ES-I3 (cell line): ENCODE data around the gene ANKMY1.
"Not testable (repeated sequence)": the region's sequence is repeated elsewhere in the genome, so short reads cannot be mapped to it uniquely, and the experiment has no call there.

ENCODE experiments used
- H3K36me3 ChIP-seq: 2 replicates; pipeline ENCODE4 v1.6.1; 2013; ENCODE audit warnings: mild to moderate bottlenecking, low read length, control low read depth, moderate library complexity; ENCODE audit not compliant: insufficient read depth
- H3K4me1 ChIP-seq: 2 replicates; pipeline ENCODE4 v1.6.1; 2013; ENCODE audit warnings: mild to moderate bottlenecking, control low read depth, low read length; ENCODE audit not compliant: insufficient read depth
- H3K9ac ChIP-seq: 2 replicates; pipeline ENCODE4 v1.6.1; 2013; ENCODE audit warnings: low read depth, mild to moderate bottlenecking, low read length, moderate library complexity
- H3K9me3 ChIP-seq: 2 replicates; pipeline ENCODE4 v1.6.1; 2013; ENCODE audit warnings: mild to moderate bottlenecking, low read length, moderate library complexity; ENCODE audit not compliant: control insufficient read depth, insufficient read depth

ANKMY1 gene

GRCh38 chr2:240501531-240501991 lies 56.2 kb downstream of the ANKMY1 start:
- Histone ChIP-seq H3K4me1 (no peaks in the 10 kb centered on the region), H3K36me3 (no peaks in the 10 kb centered on the region)

GRCh38 chr2:240500561-240501423 lies 57.0 kb downstream of the ANKMY1 start:
- Histone ChIP-seq H3K4me1 (no peaks in the 10 kb centered on the region), H3K36me3 (no peaks in the 10 kb centered on the region)

More at GRCh38 chr2:240501531-240501991, 56.2 kb downstream of the ANKMY1 start:
- Histone ChIP-seq H3K9ac (no peak overlapping the region), H3K9me3 (no peaks in the 10 kb centered on the region)

DNA sequence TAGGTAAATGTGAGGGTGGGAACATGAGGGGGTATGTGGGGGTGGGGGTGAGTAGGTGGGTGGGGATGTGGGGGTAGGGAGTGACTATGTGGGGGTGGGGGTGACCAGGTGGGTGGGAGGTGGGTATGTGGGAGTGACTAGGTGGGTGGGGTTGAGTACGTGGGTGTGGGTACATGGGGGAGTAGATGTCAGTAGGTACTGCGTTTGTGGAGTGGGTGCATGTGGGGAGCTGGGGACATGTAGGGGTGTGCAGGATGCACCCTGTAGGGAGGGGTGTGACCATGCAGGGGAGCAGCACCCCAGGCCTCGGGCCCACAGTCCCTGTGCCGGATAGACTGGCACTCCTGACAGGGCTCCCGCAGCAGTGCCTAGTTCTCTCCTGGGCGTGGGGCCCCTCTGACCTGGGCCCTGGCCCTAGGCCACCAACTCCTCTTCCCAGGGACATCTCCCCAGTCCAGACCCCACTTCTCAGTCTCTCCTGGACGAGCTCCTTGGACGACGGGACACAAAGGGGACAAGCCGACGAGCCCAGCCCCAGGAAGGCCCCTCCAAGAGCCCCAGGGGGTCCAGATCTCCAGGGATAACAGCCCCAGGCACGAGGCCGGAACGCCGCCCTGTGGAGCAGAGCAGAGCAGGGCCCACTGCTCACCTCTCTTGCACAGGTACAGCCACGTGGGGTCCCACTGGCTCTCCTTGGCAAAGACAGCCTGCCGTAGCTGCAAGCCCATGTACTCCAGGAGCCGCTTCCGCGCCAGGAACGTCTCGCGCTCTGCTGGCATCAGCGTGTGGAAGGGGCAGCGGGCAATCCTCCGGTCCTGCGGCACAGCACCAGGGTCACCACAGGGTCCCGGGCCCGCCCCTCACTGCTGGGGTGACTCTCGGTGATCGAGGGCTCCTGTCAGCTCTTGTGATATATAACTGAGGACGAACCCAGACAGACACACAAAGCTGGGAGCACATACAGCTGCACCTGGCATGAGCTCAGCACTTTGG lies 58.2 kb downstream of the ANKMY1 start:
- Histone ChIP-seq H3K9ac (no peak overlapping the region), H3K36me3 (no peaks in the 10 kb centered on the region; the same call in 1 of the 2 replicates), H3K4me1 (no peaks in the 10 kb centered on the region), H3K9me3 (no peaks in the 10 kb centered on the region)

More at GRCh38 chr2:240500561-240501423, 57.0 kb downstream of the ANKMY1 start:
- no peak overlapping the region for H3K9ac ChIP-seq
- H3K9me3 ChIP-seq, result no peaks in the 10 kb centered on the region

DNA sequence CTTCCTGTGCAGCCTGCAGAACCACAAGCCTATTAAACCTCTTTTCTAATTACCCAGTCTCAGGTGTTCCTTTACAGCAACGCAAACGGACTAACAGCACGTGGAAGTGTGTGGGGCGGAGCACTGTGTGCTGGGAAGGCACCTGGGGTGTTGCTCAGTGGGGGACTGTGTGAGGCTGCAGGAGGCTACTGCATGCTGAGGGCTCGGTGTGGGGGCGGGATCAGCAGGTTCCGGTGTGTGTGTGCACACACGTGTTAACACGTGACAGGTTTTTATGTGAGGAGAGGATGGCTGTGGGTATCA lies 58.9 kb downstream of the ANKMY1 start:
- no peaks in the 10 kb centered on the region; the same call in 1 of the 2 replicates for H3K36me3 ChIP-seq
- H3K9ac ChIP-seq, result no peak overlapping the region

DNA sequence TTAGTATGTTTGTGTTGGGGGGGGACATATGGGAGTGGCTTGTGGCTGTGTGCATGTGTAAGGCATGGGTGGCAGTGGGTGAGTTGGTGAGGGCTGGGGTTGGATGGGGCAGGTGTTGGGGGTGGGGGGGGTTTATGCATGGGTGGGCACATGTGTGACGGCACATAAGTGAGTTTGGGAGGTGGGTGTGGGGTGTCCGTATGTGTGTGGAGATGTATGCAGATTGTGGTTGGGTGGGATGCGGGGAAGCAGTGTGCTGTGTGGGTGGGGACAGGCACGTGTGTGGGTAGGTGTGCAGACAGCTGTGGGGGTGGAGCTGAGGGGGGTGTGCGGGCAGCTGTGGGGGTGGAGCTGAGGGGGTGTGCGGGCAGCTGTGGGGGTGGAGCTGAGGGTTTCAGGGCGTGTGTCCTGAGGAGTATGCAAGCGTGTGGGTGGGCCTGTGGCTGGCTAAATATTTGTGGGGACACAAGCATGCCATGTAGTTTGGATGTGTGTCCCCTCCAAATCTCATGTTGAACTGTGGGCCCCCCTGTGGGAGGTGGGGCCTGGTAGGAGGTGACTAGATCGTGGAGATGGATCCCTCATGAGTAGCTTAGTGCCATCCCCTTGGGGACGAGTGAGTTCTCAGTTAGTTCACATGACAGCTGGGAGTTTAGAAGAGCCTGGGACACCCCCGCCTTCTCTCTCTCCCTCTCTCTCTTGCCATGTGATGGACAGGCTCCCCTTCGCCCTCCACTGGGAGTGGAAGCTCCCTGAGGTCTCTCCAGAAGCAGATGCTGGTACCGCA lies 59.4 kb downstream of the ANKMY1 start:
- no peaks in the 10 kb centered on the region for H3K4me1 ChIP-seq
- H3K9me3 ChIP-seq, result no peaks in the 10 kb centered on the region
- no peaks in the 10 kb centered on the region; the same call in 1 of the 2 replicates for H3K36me3 ChIP-seq
- no peak overlapping the region for H3K9ac ChIP-seq

More for the DNA sequence above, 58.9 kb downstream of the ANKMY1 start:
- H3K4me1 ChIP-seq, result no peaks in the 10 kb centered on the region
- no peaks in the 10 kb centered on the region for H3K9me3 ChIP-seq

GRCh38 chr2:240497082-240497481 lies 60.7 kb downstream of the ANKMY1 start:
- not testable (repeated sequence) for H3K4me1 ChIP-seq, H3K9me3 ChIP-seq, H3K9ac ChIP-seq, H3K36me3 ChIP-seq

GRCh38 chr2:240494942-240495341 lies 62.8 kb downstream of the ANKMY1 start:
- not testable (repeated sequence) for H3K9me3 ChIP-seq, H3K9ac ChIP-seq, H3K4me1 ChIP-seq, H3K36me3 ChIP-seq

- Histone ChIP-seq H3K4me1 (no peaks in the 10 kb centered on the region), H3K9ac (no peak overlapping the region), H3K9me3 (no peaks in the 10 kb centered on the region), H3K36me3 (no peaks in the 10 kb centered on the region; the same call in 1 of the 2 replicates)
These were observed 63.5 kb downstream of the ANKMY1 start for GRCh38 chr2:240494194-240494793.

- H3K36me3 ChIP-seq, result no peaks in the 10 kb centered on the region; the same call in 1 of the 2 replicates
- H3K4me1 ChIP-seq, result no peaks in the 10 kb centered on the region
- H3K9ac ChIP-seq, result no peak overlapping the region
- no peaks in the 10 kb centered on the region for H3K9me3 ChIP-seq
These were observed 66.3 kb downstream of the ANKMY1 start for GRCh38 chr2:240491483-240491882.

DNA sequence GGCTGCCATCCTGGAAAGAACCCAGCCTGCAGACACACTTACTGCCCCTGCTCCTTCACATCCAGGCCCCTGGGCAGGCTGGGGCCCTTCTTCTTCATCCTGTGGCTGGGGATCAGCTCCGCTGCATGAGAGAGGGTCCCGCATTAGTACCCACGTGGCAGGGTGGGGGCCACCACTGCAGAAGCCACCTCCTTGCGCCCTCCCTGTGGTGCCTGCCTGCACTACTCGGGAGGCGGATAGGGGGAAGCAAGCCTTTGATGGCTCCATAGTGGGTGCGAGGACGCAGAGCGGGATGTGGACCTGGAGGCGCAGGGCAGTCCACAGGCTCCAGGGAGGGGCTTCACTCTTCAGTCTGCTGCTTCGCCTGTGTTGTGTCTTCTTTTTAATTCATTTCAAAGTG lies 75.6 kb downstream of the ANKMY1 start:
- no peaks in the 10 kb centered on the region for H3K9me3 ChIP-seq
- H3K4me1 ChIP-seq, result no peaks in the 10 kb centered on the region
- H3K9ac ChIP-seq, result no peak overlapping the region
- H3K36me3 ChIP-seq, result no peaks in the 10 kb centered on the region

- H3K9me3 ChIP-seq, result no peaks in the 10 kb centered on the region
- H3K4me1 ChIP-seq, result no peaks in the 10 kb centered on the region
- H3K9ac ChIP-seq, result no peak overlapping the region
- no peaks in the 10 kb centered on the region for H3K36me3 ChIP-seq
These were observed 76.1 kb downstream of the ANKMY1 start for GRCh38 chr2:240481720-240482119.

DNA sequence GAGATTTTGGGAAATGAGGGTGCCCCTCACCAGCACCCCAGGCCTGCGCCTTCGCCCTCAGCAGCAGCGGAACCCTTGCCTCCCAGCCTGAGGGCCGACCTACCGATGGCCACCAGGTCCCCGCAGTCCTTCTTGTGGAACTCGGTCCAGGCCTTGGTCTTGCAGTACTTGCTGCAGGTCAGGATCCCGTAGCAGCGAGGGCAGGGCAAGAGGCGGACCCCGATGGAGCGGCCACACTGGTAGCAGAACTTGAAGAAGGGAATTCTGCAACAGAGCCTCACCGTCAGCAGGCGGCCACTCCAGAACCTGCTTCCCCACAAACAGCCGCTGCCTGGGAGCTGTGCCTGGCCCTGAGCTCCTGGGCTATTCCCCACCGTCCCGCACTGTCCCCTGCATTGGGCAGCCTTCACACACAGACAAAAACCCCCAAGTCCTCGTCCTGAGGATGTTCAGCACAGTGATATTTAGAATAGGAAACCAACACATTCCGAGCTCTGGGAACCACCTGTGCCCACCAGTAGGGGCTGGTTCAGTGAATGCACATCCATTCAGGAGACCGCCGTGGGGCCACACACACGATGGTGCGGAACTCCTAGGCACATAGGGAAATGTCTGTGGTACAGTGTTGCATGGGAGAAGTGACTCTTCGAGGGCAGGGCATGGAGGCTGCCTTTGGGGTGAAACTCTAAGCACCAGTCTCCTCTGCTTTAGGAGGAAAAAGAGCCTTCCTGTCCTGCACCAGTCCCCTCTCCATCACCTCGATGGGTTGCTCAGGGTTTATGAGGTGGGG lies 76.8 kb downstream of the ANKMY1 start:
- Histone ChIP-seq H3K36me3 (no peaks in the 10 kb centered on the region), H3K9ac (no peak overlapping the region), H3K4me1 (no peaks in the 10 kb centered on the region), H3K9me3 (no peaks in the 10 kb centered on the region)

DNA sequence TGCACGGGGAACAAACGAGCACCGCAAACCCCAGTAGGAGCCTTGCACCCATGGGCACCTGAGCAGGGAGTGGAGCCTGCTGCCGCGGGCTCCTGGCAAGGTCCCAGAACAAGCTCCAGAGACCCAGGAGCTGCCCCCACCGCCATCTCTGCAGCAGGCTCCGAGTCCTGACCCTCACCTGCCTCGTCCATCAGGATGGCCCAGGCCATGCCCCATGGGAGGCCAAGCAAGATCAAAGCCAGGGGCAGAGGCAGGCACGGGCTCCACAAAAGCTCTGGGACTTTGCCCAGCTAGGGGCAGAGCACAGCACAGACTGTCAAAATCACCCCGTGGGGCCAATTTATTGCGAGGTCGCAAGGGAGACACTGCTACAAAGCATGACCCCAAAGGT lies 78.7 kb downstream of the ANKMY1 start:
- no peaks in the 10 kb centered on the region for H3K9me3 ChIP-seq
- H3K9ac ChIP-seq, result no peak overlapping the region
- H3K4me1 ChIP-seq, result no peaks in the 10 kb centered on the region
- H3K36me3 ChIP-seq, result no peaks in the 10 kb centered on the region
